Fibroblast of lung (primary cell): ENCODE measurements around the gene FBXO47.

Experiments
- CTCF ChIP-seq, 2 donors: IDR thresholded peaks in 1 of 2; conservative IDR thresholded peaks in 1 of 2; 1 replicate in 1 of 2; 2 replicates in 1 of 2; pipeline ENCODE4 v1.5.1; 2011 to 2012; ENCODE audit warnings: low read length in 2 of 2, control low read depth in 1 of 2, inconsistent platforms in 1 of 2, low read depth in 1 of 2, mild to moderate bottlenecking in 1 of 2
- EZH2 ChIP-seq: IDR thresholded peaks from 2 replicates; pipeline ENCODE4 v1.5.1; 2012; ENCODE audit warnings: low read length, control low read depth, mild to moderate bottlenecking; ENCODE audit errors: missing control alignments

- no peak for TF ChIP-seq CTCF (conservative IDR thresholded peaks at IDR 0.05 in 1 of 2, IDR thresholded peaks at IDR 0.05 in 1 of 2; ENCODE audit: low read depth in 1 of 2, low read length in 2 of 2)
- TF ChIP-seq EZH2, result no peak
Measured at GRCh38 chr17:38915639-38915995, 51.6 kb downstream of the FBXO47 start.
